NCI-H146 (cell line): ENCODE measurements around the gene NTM.

Source experiments
- DNase-seq: peaks from one replicate; lab custom pipeline; 2025; lab: John Stamatoyannopoulos, UW

NTM gene

GRCh38 chr11:132260636-132261035 is 890.2 kb downstream of the NTM start:
- no peak for DNase-seq

- no peak for DNase-seq
These were observed 892.8 kb downstream of the NTM start for GRCh38 chr11:132263241-132263640.

GRCh38 chr11:132263875-132264274 is 893.5 kb downstream of the NTM start:
- DNase-seq, result no peak

- no peak for DNase-seq
These were observed 894.2 kb downstream of the NTM start for GRCh38 chr11:132264616-132265015.

GRCh38 chr11:132278801-132279574 is 908.6 kb downstream of the NTM start:
- DNase-seq, result peak; percentile 51

GRCh38 chr11:132284048-132284447 is 913.6 kb downstream of the NTM start:
- DNase-seq, result no peak

GRCh38 chr11:132284611-132285010 is 914.2 kb downstream of the NTM start:
- no peak for DNase-seq

- no peak for DNase-seq
These were observed 915.2 kb downstream of the NTM start for GRCh38 chr11:132285631-132286030.

GRCh38 chr11:132286106-132286505 is 915.7 kb downstream of the NTM start:
- no peak for DNase-seq

- no peak for DNase-seq
These were observed 917.6 kb downstream of the NTM start for GRCh38 chr11:132288036-132288435.

GRCh38 chr11:132289590-132290256 is 919.3 kb downstream of the NTM start:
- no peak for DNase-seq

- no peak for DNase-seq
These were observed 923.2 kb downstream of the NTM start for GRCh38 chr11:132293586-132293985.

- DNase-seq, result no peak
These were observed 926.7 kb downstream of the NTM start for GRCh38 chr11:132296946-132297610.

- DNase-seq, result no peak
These were observed 927.9 kb downstream of the NTM start for GRCh38 chr11:132298357-132298756.

GRCh38 chr11:132300283-132300682 is 929.9 kb downstream of the NTM start:
- DNase-seq, result peak; percentile 2

GRCh38 chr11:132301465-132301864 is 931.0 kb downstream of the NTM start:
- no peak for DNase-seq

GRCh38 chr11:132301900-132302299 is 931.5 kb downstream of the NTM start:
- DNase-seq, result no peak

GRCh38 chr11:132307309-132308020 is 937.0 kb downstream of the NTM start:
- DNase-seq, result no peak

- DNase-seq, result no peak
These were observed 940.3 kb downstream of the NTM start for GRCh38 chr11:132310390-132311375.

GRCh38 chr11:132311703-132312102 is 941.3 kb downstream of the NTM start:
- DNase-seq, result no peak

- DNase-seq, result no peak
These were observed 941.7 kb downstream of the NTM start for GRCh38 chr11:132312161-132312560.
